Measurements from ENCODE around the gene LENEP.

LENEP gene

GRCh38 chr1:155033524-155033923, 40.1 kb downstream of the LENEP start, which contains the start of the genes DCST1 and DCST2:
TSS of gene DCST1 (plus strand) at chr1:155033824. CDS start at chr1:155034037, 213 bp downstream.
TSS of gene DCST2 (minus strand) at chr1:155033781. CDS start at chr1:155033701, 80 bp downstream.
- DNase-seq = no peak

- DNase-seq = no peak
Observed at GRCh38 chr1:155034318-155035208, 41.2 kb downstream of the LENEP start.

GRCh38 chr1:155035936-155036335, 42.5 kb downstream of the LENEP start:
- no peak for DNase-seq

GRCh38 chr1:155037043-155037442, 43.7 kb downstream of the LENEP start:
- no peak for DNase-seq

- no peak for DNase-seq
Observed at GRCh38 chr1:155037851-155038441, 44.6 kb downstream of the LENEP start.

GRCh38 chr1:155038602-155039307, 45.4 kb downstream of the LENEP start:
- no peak for DNase-seq

GRCh38 chr1:155039308-155039669, 45.9 kb downstream of the LENEP start:
- DNase-seq = no peak

GRCh38 chr1:155040358-155041093, 47.1 kb downstream of the LENEP start:
- no peak for DNase-seq

GRCh38 chr1:155042789-155043188, 49.4 kb downstream of the LENEP start:
- DNase-seq = no peak

GRCh38 chr1:155043301-155043702, 49.9 kb downstream of the LENEP start:
- DNase-seq = no peak

- DNase-seq = no peak
Observed at GRCh38 chr1:155043793-155044192, 50.4 kb downstream of the LENEP start.
